ENCODE measurements around the gene SYCP2L. TPM values are rescaled to one million over a fixed set of nuclear protein-coding genes. Genes with fewer than 3 reads are reported as not detected.

The SYCP2L gene
- total and polyA plus RNA-seq, 10 of the 15 experiments (the other 5 are each of a cell fraction or from before 2014, with no cell fraction given) = 0.03 to 0.12 (median 0.04) TPM; not detected in 7

- TF ChIP-seq IKZF2 (IDR thresholded peaks at IDR 0.05) = peak; percentile 78 to 82
- peak; percentile 15; the same call in 1 of the 2 replicates for TF ChIP-seq IRF4 (IDR thresholded peaks at IDR 0.05; ENCODE audit: low read depth, low read length)
- TF ChIP-seq RFX5 (IDR thresholded peaks at IDR 0.05; ENCODE audit: low read depth, low read length) = no peak
- TF ChIP-seq ZNF24 (IDR thresholded peaks at IDR 0.05) = no peak
- TF ChIP-seq, protein P1, sequence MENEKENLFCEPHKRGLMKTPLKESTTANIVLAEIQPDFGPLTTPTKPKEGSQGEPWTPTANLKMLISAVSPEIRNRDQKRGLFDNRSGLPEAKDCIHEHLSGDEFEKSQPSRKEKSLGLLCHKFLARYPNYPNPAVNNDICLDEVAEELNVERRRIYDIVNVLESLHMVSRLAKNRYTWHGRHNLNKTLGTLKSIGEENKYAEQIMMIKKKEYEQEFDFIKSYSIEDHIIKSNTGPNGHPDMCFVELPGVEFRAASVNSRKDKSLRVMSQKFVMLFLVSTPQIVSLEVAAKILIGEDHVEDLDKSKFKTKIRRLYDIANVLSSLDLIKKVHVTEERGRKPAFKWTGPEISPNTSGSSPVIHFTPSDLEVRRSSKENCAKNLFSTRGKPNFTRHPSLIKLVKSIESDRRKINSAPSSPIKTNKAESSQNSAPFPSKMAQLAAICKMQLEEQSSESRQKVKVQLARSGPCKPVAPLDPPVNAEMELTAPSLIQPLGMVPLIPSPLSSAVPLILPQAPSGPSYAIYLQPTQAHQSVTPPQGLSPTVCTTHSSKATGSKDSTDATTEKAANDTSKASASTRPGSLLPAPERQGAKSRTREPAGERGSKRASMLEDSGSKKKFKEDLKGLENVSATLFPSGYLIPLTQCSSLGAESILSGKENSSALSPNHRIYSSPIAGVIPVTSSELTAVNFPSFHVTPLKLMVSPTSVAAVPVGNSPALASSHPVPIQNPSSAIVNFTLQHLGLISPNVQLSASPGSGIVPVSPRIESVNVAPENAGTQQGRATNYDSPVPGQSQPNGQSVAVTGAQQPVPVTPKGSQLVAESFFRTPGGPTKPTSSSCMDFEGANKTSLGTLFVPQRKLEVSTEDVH (IDR thresholded peaks at IDR 0.05; ENCODE audit: low read depth, partially characterized antibody) = no peak
- no peak for TF ChIP-seq CBX5 (IDR thresholded peaks at IDR 0.05; ENCODE audit: low read depth)
- no peak for TF ChIP-seq CBX3 (IDR thresholded peaks at IDR 0.05; ENCODE audit: borderline replicate concordance, low read depth)
- peak; percentile 38; the same call in 1 of the 2 replicates for TF ChIP-seq RELB (IDR thresholded peaks at IDR 0.05; ENCODE audit: low read depth)
- TF ChIP-seq MEF2A (IDR thresholded peaks at IDR 0.05; ENCODE audit: insufficient read depth, low read depth, low read length) = peak; percentile 57; the same call in 1 of the 2 replicates
- TF ChIP-seq, protein P2, sequence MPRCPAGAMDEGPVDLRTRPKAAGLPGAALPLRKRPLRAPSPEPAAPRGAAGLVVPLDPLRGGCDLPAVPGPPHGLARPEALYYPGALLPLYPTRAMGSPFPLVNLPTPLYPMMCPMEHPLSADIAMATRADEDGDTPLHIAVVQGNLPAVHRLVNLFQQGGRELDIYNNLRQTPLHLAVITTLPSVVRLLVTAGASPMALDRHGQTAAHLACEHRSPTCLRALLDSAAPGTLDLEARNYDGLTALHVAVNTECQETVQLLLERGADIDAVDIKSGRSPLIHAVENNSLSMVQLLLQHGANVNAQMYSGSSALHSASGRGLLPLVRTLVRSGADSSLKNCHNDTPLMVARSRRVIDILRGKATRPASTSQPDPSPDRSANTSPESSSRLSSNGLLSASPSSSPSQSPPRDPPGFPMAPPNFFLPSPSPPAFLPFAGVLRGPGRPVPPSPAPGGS (IDR thresholded peaks at IDR 0.05; ENCODE audit: borderline replicate concordance, insufficient read depth, low read depth, low read length, poor library complexity, severe bottlenecking) = no peak
- TF ChIP-seq RUNX3 (IDR thresholded peaks at IDR 0.05; ENCODE audit: low read length) = peak; percentile 82
- TF ChIP-seq ZBTB4 (CRISPR knock-in tag; IDR thresholded peaks at IDR 0.05) = no peak
- TF ChIP-seq SMARCA5 (IDR thresholded peaks at IDR 0.05) = 0 out of 2 replicates have a peak, but pooled peaks have one; percentile 8
- TF ChIP-seq TCF12 (IDR thresholded peaks at IDR 0.05; ENCODE audit: low read depth, low read length) = no peak
- no peak for TF ChIP-seq LARP7 (IDR thresholded peaks at IDR 0.05)
- TF ChIP-seq MXI1 (IDR thresholded peaks at IDR 0.05; ENCODE audit: low read depth, low read length) = peak; percentile 8; the same call in 1 of the 2 replicates
- TF ChIP-seq USF2 (IDR thresholded peaks at IDR 0.05; ENCODE audit: borderline replicate concordance, low read depth, low read length) = no peak
- TF ChIP-seq STAT1 (conservative IDR thresholded peaks at IDR 0.05) = no peak
- no peak for TF ChIP-seq WRNIP1 (IDR thresholded peaks at IDR 0.05; ENCODE audit: borderline replicate concordance, low read depth, low read length)
- TF ChIP-seq POLR2AphosphoS2 (IDR thresholded peaks at IDR 0.05; ENCODE audit: low read depth, low read length) = no peak
- TF ChIP-seq RAD21 (IDR thresholded peaks at IDR 0.05; ENCODE audit: insufficient read depth, low read depth, low read length) = no peak
These were observed 48.0 kb upstream of the SYCP2L start (continued) for GRCh38 chr6:10838794-10839333.

Measured in GM12878 (cell line).